ENCODE data around the gene ADH1A. TPM values are rescaled to one million over a fixed set of nuclear protein-coding genes. Genes with fewer than 3 reads are reported as not detected.

ADH1A gene
- total RNA-seq (2021) = not detected in 2 replicates
- long read RNA-seq = 0 reads

DNA sequence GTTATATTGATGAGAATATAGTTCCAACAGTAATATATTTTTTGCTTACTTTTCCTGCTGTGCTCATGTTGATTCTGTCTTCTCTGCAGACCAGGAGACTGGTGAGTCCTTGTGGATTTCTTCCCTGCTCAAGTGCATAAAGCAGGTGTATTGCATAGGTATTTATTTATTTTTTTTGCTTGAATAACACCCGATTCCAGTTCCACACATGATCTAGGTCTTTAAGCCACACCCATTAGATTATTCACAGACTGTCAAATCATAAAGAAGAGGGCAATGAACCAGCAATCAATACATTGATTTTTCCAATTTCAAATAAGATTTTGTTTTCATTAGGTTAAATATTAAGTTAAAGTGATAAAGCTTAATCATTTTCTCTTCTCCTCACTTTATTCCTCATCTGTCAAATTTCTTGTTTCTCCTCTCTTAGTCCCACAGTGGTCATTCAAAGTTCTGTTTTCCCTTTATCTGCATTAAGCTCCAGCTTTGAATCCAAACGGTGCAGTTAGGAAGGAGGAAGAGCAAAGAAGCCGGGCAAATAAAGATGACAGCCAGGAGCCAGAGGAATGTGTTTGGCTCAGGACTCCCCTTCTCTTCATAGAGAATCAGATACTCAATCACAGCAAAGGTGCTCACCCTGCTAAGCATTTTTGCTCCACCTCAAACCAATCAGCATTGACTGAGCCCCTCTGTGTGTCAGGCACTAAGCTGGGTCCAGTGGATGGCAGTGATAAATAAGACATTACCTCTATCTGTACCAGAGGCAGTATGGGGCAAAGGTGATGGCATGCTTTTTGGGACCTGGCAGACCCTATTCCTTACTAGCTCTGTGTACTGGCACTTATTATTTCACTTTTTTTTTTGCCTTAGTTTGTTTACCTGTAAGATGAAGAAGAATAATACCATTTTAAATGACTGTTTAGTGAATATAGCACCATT, at the start of gene ADH1A:
Gene ADH1A (minus strand): TSS at position 138 of the 939 bp plus-strand sequence. CDS start 71 bp downstream, at position 67.
- H3K23ac ChIP-seq (ENCODE audit: insufficient read length, low read depth, low read length) = no peak within 1 kb of the TSS
- H2AFZ ChIP-seq (ENCODE audit: low read length) = no peak within 1 kb of the TSS
- no peak within 1 kb of the TSS for H4K8ac ChIP-seq (replicated peaks; ENCODE audit: insufficient read length, low read depth, low read length)
- H3K4ac ChIP-seq (ENCODE audit: low read depth, low read length) = no peak within 1 kb of the TSS
- H4K20me1 ChIP-seq (ENCODE audit: control insufficient read depth, insufficient read depth, insufficient read length) = no peaks in the 10 kb centered on the region
- H2BK12ac ChIP-seq (ENCODE audit: insufficient read length, low read depth, low read length) = no peak within 1 kb of the TSS
- Mint-ChIP-seq H3K4me3 (no peak within 1 kb of the TSS), H3K4me1 (no peaks in the 10 kb centered on the region), H3K27me3 (ENCODE audit: low read depth) (no peaks in the 10 kb centered on the region), H3K36me3 (ENCODE audit: insufficient read depth in 1 of 3, low read depth in 3 of 3) (peaks cover 0 to 13% (median 3%) of the 10 kb centered on the region in 3 experiments; a peak in 6 of 7 replicates), H3K27ac (no peak within 1 kb of the TSS; a peak in 2 of 7 replicates), H3K9me3 (peaks cover 11 to 13% of the 10 kb centered on the region in 2 experiments)
- no peak for DNase-seq
- no peak within 1 kb of the TSS for H2BK5ac ChIP-seq (ENCODE audit: insufficient read length, low read length)
- H3K56ac ChIP-seq (ENCODE audit: insufficient read length, low read depth, low read length) = no peak within 1 kb of the TSS
- H3K27ac ChIP-seq (ENCODE audit: insufficient read length, low read depth, low read length) = no peak within 1 kb of the TSS
- no CpG with 5 or more reads among the region's 3 CpGs for WGBS (ENCODE audit: extremely low coverage, insufficient read length, low lambda C conversion rate)
- no peaks in the 10 kb centered on the region for H3K79me1 ChIP-seq (ENCODE audit: insufficient read depth, low read depth, low read length, poor library complexity, severe bottlenecking)
- no peaks in the 10 kb centered on the region for H3K27me3 ChIP-seq (ENCODE audit: insufficient read depth, low read length)
- H3K79me2 ChIP-seq (ENCODE audit: insufficient read depth, low read length) = no peaks in the 10 kb centered on the region
- H2BK15ac ChIP-seq (ENCODE audit: low read depth, low read length) = no peak within 1 kb of the TSS
- H3K14ac ChIP-seq (ENCODE audit: insufficient read depth, low read length) = no peak within 1 kb of the TSS
- H2AK5ac ChIP-seq (ENCODE audit: insufficient read length, low read length) = no peak within 1 kb of the TSS
- no peaks in the 10 kb centered on the region for H3K9me3 ChIP-seq (ENCODE audit: control insufficient read depth, low read depth, low read length)
- TF ChIP-seq, protein P1, sequence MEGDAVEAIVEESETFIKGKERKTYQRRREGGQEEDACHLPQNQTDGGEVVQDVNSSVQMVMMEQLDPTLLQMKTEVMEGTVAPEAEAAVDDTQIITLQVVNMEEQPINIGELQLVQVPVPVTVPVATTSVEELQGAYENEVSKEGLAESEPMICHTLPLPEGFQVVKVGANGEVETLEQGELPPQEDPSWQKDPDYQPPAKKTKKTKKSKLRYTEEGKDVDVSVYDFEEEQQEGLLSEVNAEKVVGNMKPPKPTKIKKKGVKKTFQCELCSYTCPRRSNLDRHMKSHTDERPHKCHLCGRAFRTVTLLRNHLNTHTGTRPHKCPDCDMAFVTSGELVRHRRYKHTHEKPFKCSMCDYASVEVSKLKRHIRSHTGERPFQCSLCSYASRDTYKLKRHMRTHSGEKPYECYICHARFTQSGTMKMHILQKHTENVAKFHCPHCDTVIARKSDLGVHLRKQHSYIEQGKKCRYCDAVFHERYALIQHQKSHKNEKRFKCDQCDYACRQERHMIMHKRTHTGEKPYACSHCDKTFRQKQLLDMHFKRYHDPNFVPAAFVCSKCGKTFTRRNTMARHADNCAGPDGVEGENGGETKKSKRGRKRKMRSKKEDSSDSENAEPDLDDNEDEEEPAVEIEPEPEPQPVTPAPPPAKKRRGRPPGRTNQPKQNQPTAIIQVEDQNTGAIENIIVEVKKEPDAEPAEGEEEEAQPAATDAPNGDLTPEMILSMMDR (conservative IDR thresholded peaks at IDR 0.05) = no peak
- no peak within 1 kb of the TSS for H4K5ac ChIP-seq (ENCODE audit: insufficient read length, low read depth, low read length)
- no peak within 1 kb of the TSS for H3K18ac ChIP-seq (ENCODE audit: insufficient read length, low read depth, low read length)
- no peak within 1 kb of the TSS for H2BK120ac ChIP-seq (ENCODE audit: low read depth, low read length, poor library complexity, severe bottlenecking)
- H3K4me2 ChIP-seq (ENCODE audit: insufficient read depth, insufficient read length, low read length) = no peak within 1 kb of the TSS
- no peak within 1 kb of the TSS for H3K9ac ChIP-seq (ENCODE audit: extremely low read depth, insufficient read length, low read length)
- no peak within 1 kb of the TSS for H3T11ph ChIP-seq (ENCODE audit: low read length)
- H3K4me1 ChIP-seq (ENCODE audit: insufficient read depth, low read length) = no peaks in the 10 kb centered on the region
- H2BK20ac ChIP-seq (ENCODE audit: low read depth, low read length, poor library complexity, severe bottlenecking) = no peak within 1 kb of the TSS
- no peaks in the 10 kb centered on the region for H3K23me2 ChIP-seq (ENCODE audit: insufficient read length, low read depth, low read length, poor library complexity, severe bottlenecking)
- no peak within 1 kb of the TSS for H4K91ac ChIP-seq (ENCODE audit: insufficient read length, low read depth, low read length)
